Mucosa of descending colon (tissue), 3 donors: ENCODE measurements around the gene ADAMTS18. TPM values are rescaled to one million over a fixed set of nuclear protein-coding genes. Genes with fewer than 3 reads are reported as not detected.

ENCODE experiments used
- ATAC-seq: fragments of 200-7000 bp; cut with Tn5 transposase; one replicate; pipeline ENCODE4 v1.9.1; 2020; ENCODE audit warnings: mild to moderate bottlenecking, moderate library complexity
- DNase-seq, 3 donors: peaks; one replicate each; pipeline ENCODE4 v3.0.0-alpha.2; 2020
- H3K36me3 ChIP-seq: fragments of 200-600 bp; one replicate; pipeline ENCODE4 v1.8.0; 2021; ENCODE audit warnings: low read depth, mild to moderate bottlenecking
- H3K4me1 ChIP-seq: fragments of 200-600 bp; one replicate; pipeline ENCODE4 v1.8.0; 2021; ENCODE audit warnings: low read depth, mild to moderate bottlenecking
- H3K4me3 ChIP-seq: fragments of 200-600 bp; one replicate; pipeline ENCODE4 v1.8.0; 2021; ENCODE audit warnings: mild to moderate bottlenecking
- H3K9me3 ChIP-seq: fragments of 200-600 bp; one replicate; pipeline ENCODE4 v1.8.0; 2021; ENCODE audit warnings: mild to moderate bottlenecking
- CTCF ChIP-seq: fragments of 200-600 bp; IDR thresholded peaks from one replicate; pipeline ENCODE4 v1.8.0; 2022; ENCODE audit warnings: antibody characterized with exemption, mild to moderate bottlenecking
- intact Hi-C, 2 donors: fragments of 100-400 bp; cut with DNase I in 1 of 2; cut with micrococcal nuclease in 1 of 2; formaldehyde crosslinking; loops; one replicate each; pipeline versions ENCODE4 v1.11.0 to v1.11.1; 2022; cut with DNase I, micrococcal nuclease
- total RNA-seq, 3 donors: library from RNA; stranded (reverse); fragmentation: NEBNext Ultra II Directional in 2 of 3; extraction: Animal tissue kit (Norgen Biotek cat#: 25700) in 2 of 3; gene quantifications; one replicate each; pipeline versions ENCODE4 v1.2.1 to v1.2.4, GENCODE V29; 2021 to 2023
- donor health status: DM: no; HTN: no; CAD: no; lungs with moderate emphysema.
- donor health status: DM: no; HTN: no; CAD: no.
- donor health status: DM: no; HTN: yes; CAD: no.

ADAMTS18 gene
- total RNA-seq, 3 donors from 2014 or later: 0.20 to 0.22 TPM; not detected in 1

GRCh38 chr16:77402118-77402517 lies 32.7 kb downstream of the ADAMTS18 start:
- TF ChIP-seq CTCF: no peak

DNA sequence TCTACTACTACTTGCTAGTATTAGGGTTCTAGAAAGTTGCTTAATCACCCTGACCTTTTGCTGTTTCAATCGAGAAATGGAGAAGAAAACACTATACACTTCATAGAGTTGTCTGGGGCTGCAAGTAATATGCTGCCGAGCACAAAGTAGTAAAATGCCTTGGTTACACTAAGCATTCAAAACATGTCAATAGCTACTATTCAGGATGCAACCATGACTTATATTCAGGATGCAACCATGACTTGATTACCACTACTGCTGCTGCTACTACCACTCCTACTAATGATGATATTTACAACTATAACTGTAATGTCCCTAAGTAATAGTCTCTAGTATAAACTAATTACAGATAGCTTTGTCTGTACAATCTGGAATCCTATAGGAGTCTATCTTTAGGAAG lies 35.3 kb downstream of the ADAMTS18 start:
- no peak for TF ChIP-seq CTCF
- no peak for ATAC-seq
- H3K4me1 ChIP-seq: no peaks in the 10 kb centered on the region
- no peak for DNase-seq
- H3K36me3 ChIP-seq: no peaks in the 10 kb centered on the region
- intact Hi-C loops: no loop called here
- no peaks in the 10 kb centered on the region for H3K9me3 ChIP-seq
- H3K4me3 ChIP-seq: no peak overlapping the region

More at GRCh38 chr16:77402118-77402517, 32.7 kb downstream of the ADAMTS18 start:
- Histone ChIP-seq H3K4me1 (no peaks in the 10 kb centered on the region), H3K9me3 (no peaks in the 10 kb centered on the region), H3K4me3 (no peak overlapping the region), H3K36me3 (no peaks in the 10 kb centered on the region)
- DNase-seq: no peak
- ATAC-seq: no peak
- intact Hi-C loops: no loop called here

GRCh38 chr16:77399066-77399465 lies 35.8 kb downstream of the ADAMTS18 start:
- H3K36me3 ChIP-seq: no peaks in the 10 kb centered on the region
- ATAC-seq (no peak), DNase-seq (no peak)
- no peaks in the 10 kb centered on the region for H3K4me1 ChIP-seq
- no peak for TF ChIP-seq CTCF
- no peaks in the 10 kb centered on the region for H3K9me3 ChIP-seq
- intact Hi-C loops: no loop called here
- no peak overlapping the region for H3K4me3 ChIP-seq

DNA sequence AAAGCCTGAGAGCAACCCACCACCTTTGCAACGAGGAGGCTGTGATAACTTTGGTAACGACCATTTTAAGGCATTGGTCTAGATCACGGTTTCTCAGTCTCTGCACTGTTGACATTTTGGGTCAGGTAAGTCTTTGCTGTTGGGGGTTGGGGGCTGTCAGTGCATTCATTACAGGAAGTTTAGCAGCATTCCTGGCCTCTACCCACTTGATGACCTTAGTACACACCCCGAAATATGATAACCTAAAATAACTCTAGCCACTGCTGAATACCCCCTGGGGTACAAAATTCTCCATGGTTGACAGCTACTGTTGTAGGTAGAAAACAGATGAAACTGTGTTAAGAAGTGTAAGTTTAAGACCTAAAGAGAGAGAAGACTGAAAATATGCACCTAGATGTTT lies 36.3 kb downstream of the ADAMTS18 start:
- no peaks in the 10 kb centered on the region for H3K9me3 ChIP-seq
- DNase-seq: no peak
- H3K36me3 ChIP-seq: no peaks in the 10 kb centered on the region
- no peak for TF ChIP-seq CTCF
- ATAC-seq: no peak
- no peaks in the 10 kb centered on the region for H3K4me1 ChIP-seq
- no peak overlapping the region for H3K4me3 ChIP-seq
- intact Hi-C loops: no loop called here

DNA sequence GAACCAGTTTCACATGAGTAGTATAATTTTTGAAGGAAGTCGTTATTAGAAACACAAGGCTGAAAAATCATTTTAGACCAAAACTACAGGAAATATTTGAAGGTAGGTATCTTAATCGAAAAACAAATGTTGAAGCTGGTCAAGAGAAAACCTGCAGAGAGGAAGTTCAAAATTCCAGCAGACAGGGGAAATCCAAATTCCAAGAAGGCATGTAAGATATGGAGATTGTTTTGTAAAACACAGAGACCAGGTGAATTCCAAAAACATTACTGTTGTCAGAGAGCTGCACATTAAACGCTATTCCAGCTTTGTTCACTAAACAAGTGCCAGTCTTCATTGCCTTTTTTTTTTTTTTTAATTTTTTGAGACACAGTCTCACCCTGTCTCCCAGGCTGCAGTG lies 38.4 kb downstream of the ADAMTS18 start:
- Histone ChIP-seq H3K9me3 (no peaks in the 10 kb centered on the region), H3K4me1 (no peaks in the 10 kb centered on the region), H3K4me3 (no peak overlapping the region), H3K36me3 (no peaks in the 10 kb centered on the region)
- intact Hi-C loops: no loop called here
- no peak for TF ChIP-seq CTCF
- DNase-seq: no peak
- ATAC-seq: no peak

GRCh38 chr16:77394699-77395098 lies 40.1 kb downstream of the ADAMTS18 start:
- Histone ChIP-seq H3K9me3 (no peaks in the 10 kb centered on the region), H3K36me3 (no peaks in the 10 kb centered on the region), H3K4me3 (no peak overlapping the region), H3K4me1 (no peaks in the 10 kb centered on the region)
- no peak for ATAC-seq
- TF ChIP-seq CTCF: no peak
- intact Hi-C loops: no loop called here
- DNase-seq: no peak
